SK-N-MC (cell line): ENCODE measurements around the gene TTLL12.

Source experiments
- EZH2 ChIP-seq: fragments of 200-600 bp; sonication (generic); IDR thresholded peaks from one replicate; pipeline ENCODE4 v1.6.1; 2017; ENCODE audit warnings: antibody characterized with exemption
- POLR2AphosphoS5 ChIP-seq: IDR thresholded peaks from 2 replicates; pipeline ENCODE4 v1.6.1; 2012; ENCODE audit warnings: mild to moderate bottlenecking, low read depth, low read length, borderline replicate concordance

DNA sequence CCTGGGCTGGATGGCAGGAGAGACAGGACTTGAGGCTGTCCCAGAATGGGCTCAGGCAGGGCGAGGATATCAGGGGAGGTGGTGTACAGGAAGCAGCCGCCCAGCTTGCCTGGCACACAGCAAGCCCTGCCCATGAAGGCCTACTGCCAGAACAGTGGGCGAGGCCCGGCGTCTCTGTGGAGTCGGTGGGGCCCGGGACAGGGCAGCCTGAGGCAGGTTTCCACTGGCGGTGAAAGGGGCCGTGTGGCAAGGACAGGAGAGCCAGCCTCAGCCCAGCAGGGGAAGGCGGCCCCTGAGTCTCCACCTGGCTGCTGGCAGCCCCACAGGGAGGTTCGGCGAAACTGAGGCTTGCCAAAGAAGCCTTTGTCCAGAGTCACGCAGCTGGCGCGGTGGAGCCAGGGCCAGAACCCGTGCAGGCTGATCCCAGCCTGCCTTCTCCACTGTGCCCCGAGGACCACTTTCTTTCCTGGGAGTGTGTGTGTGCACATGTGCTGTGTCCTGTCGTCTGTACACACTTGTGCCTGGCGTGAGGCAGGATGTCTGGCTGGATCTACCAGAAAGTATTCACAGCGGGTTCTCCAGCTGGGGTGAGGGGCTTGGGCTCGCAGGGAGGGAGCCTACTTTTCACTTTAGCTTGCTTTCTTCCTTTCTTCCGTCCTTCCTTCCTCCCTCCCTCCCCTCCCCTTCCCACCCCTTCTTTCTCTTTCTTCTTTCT, 34.4 kb downstream of the TTLL12 start:
- no peak for TF ChIP-seq POLR2AphosphoS5
- TF ChIP-seq EZH2 = no peak
